GM23338 (cell line): Measurements from ENCODE around the gene ZFP64. TPM values are rescaled to one million over a fixed set of nuclear protein-coding genes. Genes with fewer than 3 reads are reported as not detected.
A peak's percentile ranks its signal among the peaks of the same experiment; 100 is the strongest.

Experiments used
- ATAC-seq: fragments of 200-7000 bp; cut with Tn5 transposase; 3 replicates; pipeline ENCODE4 v1.9.1; 2020
- DNase-seq: peaks from one replicate; pipeline ENCODE4 v3.0.0-alpha.2; 2015; ENCODE audit warnings: low spot score
- H2AFZ ChIP-seq: fragments of 200-600 bp; sonication (generic); 2 replicates; pipeline ENCODE4 v1.8.0; 2016; ENCODE audit warnings: antibody characterized with exemption, mild to moderate bottlenecking, moderate library complexity
- H3F3A ChIP-seq: fragments of 200-600 bp; sonication (generic); replicated peaks from 2 replicates; pipeline ENCODE4 v1.8.0; 2017; ENCODE audit warnings: antibody characterized with exemption, mixed run types, low read depth
- H3K27ac ChIP-seq: fragments of 200-600 bp; sonication (generic); 2 replicates; pipeline ENCODE4 v1.6.1; 2016; ENCODE audit warnings: low read depth
- H3K27me3 ChIP-seq: fragments of 200-600 bp; sonication (generic); 2 replicates; pipeline ENCODE4 v1.8.0; 2016; ENCODE audit warnings: mild to moderate bottlenecking, mixed run types, moderate library complexity; ENCODE audit not compliant: insufficient read depth
- H3K36me3 ChIP-seq: fragments of 200-600 bp; sonication (generic); 2 replicates; pipeline ENCODE4 v1.8.0; 2016; ENCODE audit warnings: mild to moderate bottlenecking; ENCODE audit not compliant: insufficient read depth
- H3K4me1 ChIP-seq: fragments of 200-600 bp; sonication (generic); 2 replicates; pipeline ENCODE4 v1.8.0; 2016; ENCODE audit warnings: mild to moderate bottlenecking, moderate library complexity; ENCODE audit not compliant: insufficient read depth
- H3K4me2 ChIP-seq: fragments of 200-600 bp; sonication (generic); 2 replicates; pipeline ENCODE4 v1.7.1; 2017; ENCODE audit warnings: mixed run types
- H3K4me3 ChIP-seq: fragments of 200-600 bp; sonication (generic); 2 replicates; pipeline ENCODE4 v1.6.1; 2016; ENCODE audit warnings: mixed run types
- H3K79me2 ChIP-seq: fragments of 200-600 bp; sonication (generic); replicated peaks from 2 replicates; pipeline ENCODE4 v1.8.0; 2017; ENCODE audit warnings: mild to moderate bottlenecking; ENCODE audit not compliant: insufficient read depth
- H3K9me2 ChIP-seq: fragments of 200-600 bp; sonication (generic); 2 replicates; pipeline ENCODE4 v1.8.0; 2017; ENCODE audit not compliant: insufficient read depth
- H4K20me1 ChIP-seq: fragments of 200-600 bp; sonication (generic); replicated peaks from 2 replicates; pipeline ENCODE4 v1.8.0; 2017; ENCODE audit warnings: mild to moderate bottlenecking; ENCODE audit not compliant: insufficient read depth
- H3K27ac Mint-ChIP-seq: 2 replicates; pipeline ENCODE4 v1.8.0; 2020; ENCODE audit warnings: inconsistent platforms, mild to moderate bottlenecking, moderate library complexity, mixed read lengths
- H3K27me3 Mint-ChIP-seq: 3 replicates; pipeline ENCODE4 v1.8.0; 2022; ENCODE audit warnings: low read depth, mild to moderate bottlenecking, moderate library complexity, mixed read lengths, inconsistent platforms; ENCODE audit not compliant: insufficient read depth, poor library complexity
- H3K36me3 Mint-ChIP-seq: 3 replicates; pipeline ENCODE4 v1.8.0; 2021; ENCODE audit warnings: low read depth, mild to moderate bottlenecking, inconsistent platforms, moderate library complexity, mixed read lengths
- H3K4me1 Mint-ChIP-seq: 3 replicates; pipeline ENCODE4 v1.8.0; 2020; ENCODE audit warnings: mild to moderate bottlenecking, inconsistent platforms, mixed read lengths
- H3K4me3 Mint-ChIP-seq: 3 replicates; pipeline ENCODE4 v1.8.0; 2021; ENCODE audit warnings: moderate library complexity, mild to moderate bottlenecking, inconsistent platforms, mixed read lengths
- H3K9me3 Mint-ChIP-seq: 3 replicates; pipeline ENCODE4 v1.8.0; 2020; ENCODE audit warnings: moderate library complexity, mild to moderate bottlenecking, inconsistent platforms, mixed read lengths
- CREB1 ChIP-seq: fragments of 250-450 bp; sonication (Bioruptor Pico); IDR thresholded peaks from 2 replicates; pipeline ENCODE4 v1.5.0; 2020; ENCODE audit warnings: low read depth, mild to moderate bottlenecking, moderate library complexity
- CTCF ChIP-seq, 2 experiments: fragments of 200-600 bp in 1 of 2; sonication (generic) in 1 of 2; conservative IDR thresholded peaks; 2 replicates each; pipeline versions ENCODE4 v1.5.1 to v1.6.1; 2016 to 2017; ENCODE audit warnings: antibody characterized with exemption in 2 of 2, low read depth in 2 of 2, mild to moderate bottlenecking in 2 of 2, moderate library complexity in 1 of 2
- ETS1 ChIP-seq: IDR thresholded peaks from 2 replicates; pipeline ENCODE4 v1.6.1; 2016; ENCODE audit warnings: antibody characterized with exemption
- EZH2 ChIP-seq: fragments of 200-600 bp; sonication (generic); IDR thresholded peaks from one replicate; pipeline ENCODE4 v1.8.0; 2017; ENCODE audit warnings: antibody characterized with exemption, mild to moderate bottlenecking, low read depth; ENCODE audit not compliant: unreplicated experiment
- EZH2phosphoT487 ChIP-seq: fragments of 200-600 bp; sonication (generic); IDR thresholded peaks from one replicate; pipeline ENCODE4 v1.8.1; 2018; ENCODE audit warnings: antibody characterized with exemption; ENCODE audit not compliant: unreplicated experiment
- JUNB ChIP-seq: IDR thresholded peaks from one replicate; pipeline ENCODE4 v1.6.1; 2016; ENCODE audit warnings: antibody characterized with exemption; ENCODE audit not compliant: unreplicated experiment
- NANOG ChIP-seq: IDR thresholded peaks from 2 replicates; pipeline ENCODE4 v1.6.1; 2016; ENCODE audit warnings: antibody characterized with exemption, borderline replicate concordance
- POLR2AphosphoS5 ChIP-seq: IDR thresholded peaks from 2 replicates; pipeline ENCODE4 v1.6.1; 2016; ENCODE audit warnings: antibody characterized with exemption, low read depth
- REST ChIP-seq: IDR thresholded peaks from one replicate; pipeline ENCODE4 v1.6.1; 2018; ENCODE audit warnings: antibody characterized with exemption; ENCODE audit not compliant: unreplicated experiment
- STAT1 ChIP-seq: IDR thresholded peaks from one replicate; pipeline ENCODE4 v1.6.1; 2016; ENCODE audit warnings: antibody characterized with exemption; ENCODE audit not compliant: unreplicated experiment
- ZNF114 ChIP-seq: fragments of 250-450 bp; sonication (Bioruptor Pico); IDR thresholded peaks from 2 replicates; pipeline ENCODE4 v1.5.0; 2020; ENCODE audit warnings: mild to moderate bottlenecking, moderate library complexity
- ZNF331 ChIP-seq: fragments of 250-450 bp; sonication (Bioruptor Pico); IDR thresholded peaks from 2 replicates; pipeline ENCODE4 v1.5.0; 2020; ENCODE audit warnings: low read depth, mild to moderate bottlenecking, moderate library complexity
- ZNF462 ChIP-seq: fragments of 250-450 bp; sonication (Bioruptor Pico); IDR thresholded peaks from 2 replicates; pipeline ENCODE4 v1.5.0; 2020; ENCODE audit warnings: mild to moderate bottlenecking, moderate library complexity
- polyA plus RNA-seq: library from polyadenylated mRNA; unstranded; fragments of >200 nt; fragmentation: Nextera tagmentation; extraction: Ambion mirVana; gene quantifications from 2 replicates; pipeline ENCODE4 v1.2.1, GENCODE V29; 2016
- total RNA-seq: library from RNA; depleted of rRNA; stranded (reverse); fragments of >200 nt; shearing (Covaris generic); gene quantifications from 2 replicates; pipeline ENCODE4 v1.2.3, GENCODE V29; 2014

Gene ZFP64
- total and polyA plus RNA-seq, 2 experiments from 2014 or later = 9.6 to 30.4 TPM

GRCh38 chr20:52210037-52210990, 18.7 kb upstream of the ZFP64 start:
- ATAC-seq (no peak), DNase-seq (no peak)
- H3K36me3 ChIP-seq = no peaks in the 10 kb centered on the region
- H3K9me2 ChIP-seq = no peaks in the 10 kb centered on the region; the same call in 1 of the 2 replicates
- H3K4me1 ChIP-seq = peaks cover 9% of the 10 kb centered on the region
- Mint-ChIP-seq H3K4me1 (peaks cover 20% of the 10 kb centered on the region), H3K4me3 (no peak overlapping the region), H3K9me3 (peaks cover 11% of the 10 kb centered on the region; the same call in 2 of the 3 replicates), H3K36me3 (peaks cover 6% of the 10 kb centered on the region; the same call in 1 of the 3 replicates), H3K27ac (peak overlapping the region; percentile 56; the same call in 1 of the 2 replicates), H3K27me3 (peaks cover 4% of the 10 kb centered on the region)
- H3K4me2 ChIP-seq = peak overlapping the region; percentile 37
- H3K79me2 ChIP-seq = no peaks in the 10 kb centered on the region
- H3K27ac ChIP-seq = no peak overlapping the region
- no peaks in the 10 kb centered on the region for H3F3A ChIP-seq
- H3K27me3 ChIP-seq = no peaks in the 10 kb centered on the region
- H4K20me1 ChIP-seq = no peaks in the 10 kb centered on the region
- H2AFZ ChIP-seq = peak overlapping the region; percentile 61
- 0 out of 2 replicates have a peak overlapping the region, but pooled peaks have one; percentile 17 for H3K4me3 ChIP-seq
- TF ChIP-seq CTCF (conservative IDR thresholded peaks at IDR 0.05; ENCODE audit: low read depth in 2 of 2) (no peak), NANOG (no peak), REST (no peak), ZNF462 (CRISPR knock-in tag) (no peak), POLR2AphosphoS5 (no peak), JUNB (no peak), EZH2 (no peak), ZNF114 (no peak), STAT1 (no peak), ZNF331 (CRISPR knock-in tag) (no peak), CREB1 (no peak), EZH2phosphoT487 (no peak), ETS1 (no peak)
